ENCODE results near the gene CNTN6.

- TF ChIP-seq CTCF (optimal IDR thresholded peaks at IDR 0.05 in 1 of 3, IDR thresholded peaks at IDR 0.05 in 1 of 3, conservative IDR thresholded peaks at IDR 0.05 in 1 of 3; ENCODE audit: extremely low read depth in 1 of 3, insufficient read depth in 2 of 3, low read length in 3 of 3) (no peak), EZH2 (IDR thresholded peaks at IDR 0.05; ENCODE audit: low read length) (no peak)
Measured at GRCh38 chr3:1207904-1208303, 115.1 kb downstream of the CNTN6 start.

Measured in keratinocyte (primary cell).